SK-N-SH treated with all-trans-retinoic acid at 6 μM for 48 hours (cell line): ENCODE results near the gene SLC25A53.

ENCODE experiments used
- RARB ChIP-seq: fragments of 250-450 bp; sonication (Bioruptor Pico); IDR thresholded peaks from 2 replicates; pipeline ENCODE4 v1.8.0; 2021; ENCODE audit warnings: mild to moderate bottlenecking, moderate library complexity
- ZFP3 ChIP-seq: fragments of 250-450 bp; sonication (Bioruptor Pico); IDR thresholded peaks from 2 replicates; pipeline ENCODE4 v1.5.0; 2020; ENCODE audit warnings: mild to moderate bottlenecking, moderate library complexity
- ZFP30 ChIP-seq: fragments of 450-650 bp; formaldehyde crosslinking; IDR thresholded peaks from 2 replicates; pipeline ENCODE4 v1.5.0; 2022; ENCODE audit warnings: mild to moderate bottlenecking, moderate library complexity
- TF ChIP-seq, protein P1 (sequence below): fragments of 250-450 bp; sonication (Bioruptor Pico); IDR thresholded peaks from 2 replicates; pipeline ENCODE4 v1.5.1; 2020; ENCODE audit warnings: low read depth, mild to moderate bottlenecking, moderate library complexity

DNA sequence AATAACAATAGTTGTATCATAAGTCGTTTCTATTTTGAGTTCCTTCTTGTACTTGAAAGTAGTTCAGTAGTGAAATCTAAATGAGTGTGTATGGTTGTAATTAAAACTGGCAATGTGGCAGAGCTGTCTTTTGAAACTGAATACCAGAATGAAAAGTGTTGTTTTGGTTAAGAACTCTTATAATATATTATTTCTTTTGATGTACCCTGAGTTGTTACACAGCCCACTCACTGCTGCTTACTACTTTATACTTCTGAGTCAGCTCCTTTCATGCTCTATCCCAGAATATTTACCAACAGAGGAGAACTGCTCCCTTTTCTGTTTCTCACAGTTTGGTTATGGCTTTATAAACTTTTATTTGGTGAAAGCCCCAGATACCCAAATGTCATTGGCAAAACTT is 38.2 kb upstream of the SLC25A53 start:
- TF ChIP-seq ZFP30 (CRISPR knock-in tag), result no peak
- TF ChIP-seq ZFP3 (CRISPR knock-in tag), result no peak
- TF ChIP-seq, protein P1, sequence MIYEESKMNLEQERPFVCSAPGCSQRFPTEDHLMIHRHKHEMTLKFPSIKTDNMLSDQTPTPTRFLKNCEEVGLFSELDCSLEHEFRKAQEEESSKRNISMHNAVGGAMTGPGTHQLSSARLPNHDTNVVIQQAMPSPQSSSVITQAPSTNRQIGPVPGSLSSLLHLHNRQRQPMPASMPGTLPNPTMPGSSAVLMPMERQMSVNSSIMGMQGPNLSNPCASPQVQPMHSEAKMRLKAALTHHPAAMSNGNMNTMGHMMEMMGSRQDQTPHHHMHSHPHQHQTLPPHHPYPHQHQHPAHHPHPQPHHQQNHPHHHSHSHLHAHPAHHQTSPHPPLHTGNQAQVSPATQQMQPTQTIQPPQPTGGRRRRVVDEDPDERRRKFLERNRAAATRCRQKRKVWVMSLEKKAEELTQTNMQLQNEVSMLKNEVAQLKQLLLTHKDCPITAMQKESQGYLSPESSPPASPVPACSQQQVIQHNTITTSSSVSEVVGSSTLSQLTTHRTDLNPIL, result no peak
- no peak for TF ChIP-seq RARB
